ENCODE data around the gene CFAP20. TPM values are rescaled to one million over a fixed set of nuclear protein-coding genes. Genes with fewer than 3 reads are reported as not detected.

The CFAP20 gene
- 10 to 100 TPM; 23.7 to 88.8 (median 59.2) TPM for total RNA-seq

DNA sequence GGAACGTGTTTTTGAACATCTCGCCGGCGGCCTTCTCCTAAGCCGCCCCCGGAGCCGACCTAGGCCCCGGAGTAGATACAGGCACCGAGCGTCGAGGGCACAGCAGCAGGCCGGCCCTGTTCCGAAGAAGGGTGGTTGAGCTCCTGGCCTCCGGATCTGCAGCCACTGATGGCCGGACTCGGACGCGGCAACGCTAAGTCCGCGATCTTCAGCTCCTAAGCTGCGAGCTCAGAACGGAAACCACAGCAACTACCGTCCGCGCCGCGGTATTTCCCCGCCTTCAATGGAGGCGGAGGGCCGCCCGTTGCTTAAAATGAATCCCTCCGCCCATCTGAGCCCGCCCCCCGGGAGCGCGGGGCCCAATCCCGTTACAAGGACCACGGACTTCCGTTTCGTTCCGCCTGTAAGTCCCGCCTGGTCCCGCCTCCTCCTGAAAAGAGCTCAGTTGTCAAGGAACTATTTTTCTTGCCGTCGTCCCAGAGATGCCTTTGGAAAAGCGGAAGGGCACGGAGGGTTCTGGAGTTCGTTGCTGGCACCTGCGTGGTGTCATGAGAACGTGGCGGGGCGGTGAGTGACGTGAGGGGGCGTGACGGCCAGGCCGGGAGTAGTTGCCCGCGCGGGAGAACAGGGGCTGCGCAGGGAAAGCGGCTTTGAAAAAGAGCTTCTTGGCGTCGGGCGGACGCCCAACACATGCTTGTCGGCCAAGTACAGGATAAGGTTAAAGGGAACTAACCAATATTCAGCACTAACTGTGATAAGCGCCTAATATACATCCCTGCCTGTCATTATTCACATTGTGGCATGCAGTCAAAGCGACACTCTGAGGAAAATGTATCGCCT is at the start of gene CFAP20:
Gene CFAP20, minus strand, starts transcription at position 285 of the 840 bp plus-strand sequence. Its CDS starts 266 bp downstream, at position 19.
- no peaks in the 10 kb centered on the region for H3K9me3 ChIP-seq
- TF ChIP-seq POLR2A (IDR thresholded peaks at IDR 0.05) (peak; percentile 90 to 97), CTCF (IDR thresholded peaks at IDR 0.05) (peak in 3 of 4 experiments; percentile 18 to 22 (median 22))
- peak within 1 kb of the TSS; percentile 93 to 97 for H3K4me3 ChIP-seq
- no peaks in the 10 kb centered on the region for H3K36me3 ChIP-seq
- H3K4me1 ChIP-seq = peaks cover 11 to 12% of the 10 kb centered on the region in 2 donors
- DNase-seq = peak; percentile 97 to 99
- intact Hi-C loops (cut with DNase I; ENCODE audit: low total_unique reads) = loop anchor here (5.0 kb wide), 1 partner anchor 107 kb away; no protein-coding TSS in a partner anchor
- peak within 1 kb of the TSS; percentile 83 to 87 for H3K27ac ChIP-seq
- no peaks in the 10 kb centered on the region for H3K27me3 ChIP-seq

- no peaks in the 10 kb centered on the region for H3K36me3 ChIP-seq
- H3K27me3 ChIP-seq = no peaks in the 10 kb centered on the region
- TF ChIP-seq CTCF (IDR thresholded peaks at IDR 0.05) (no peak), POLR2A (IDR thresholded peaks at IDR 0.05) (no peak)
- no peak for DNase-seq
- H3K27ac ChIP-seq = no peak overlapping the region
- no peaks in the 10 kb centered on the region for H3K4me1 ChIP-seq
- no peak overlapping the region for H3K4me3 ChIP-seq
- no peaks in the 10 kb centered on the region for H3K9me3 ChIP-seq
- intact Hi-C loops (cut with DNase I; ENCODE audit: low total_unique reads) = no loop called here
These were observed 48.2 kb upstream of the CFAP20 start for GRCh38 chr16:58177353-58177710.

DNA sequence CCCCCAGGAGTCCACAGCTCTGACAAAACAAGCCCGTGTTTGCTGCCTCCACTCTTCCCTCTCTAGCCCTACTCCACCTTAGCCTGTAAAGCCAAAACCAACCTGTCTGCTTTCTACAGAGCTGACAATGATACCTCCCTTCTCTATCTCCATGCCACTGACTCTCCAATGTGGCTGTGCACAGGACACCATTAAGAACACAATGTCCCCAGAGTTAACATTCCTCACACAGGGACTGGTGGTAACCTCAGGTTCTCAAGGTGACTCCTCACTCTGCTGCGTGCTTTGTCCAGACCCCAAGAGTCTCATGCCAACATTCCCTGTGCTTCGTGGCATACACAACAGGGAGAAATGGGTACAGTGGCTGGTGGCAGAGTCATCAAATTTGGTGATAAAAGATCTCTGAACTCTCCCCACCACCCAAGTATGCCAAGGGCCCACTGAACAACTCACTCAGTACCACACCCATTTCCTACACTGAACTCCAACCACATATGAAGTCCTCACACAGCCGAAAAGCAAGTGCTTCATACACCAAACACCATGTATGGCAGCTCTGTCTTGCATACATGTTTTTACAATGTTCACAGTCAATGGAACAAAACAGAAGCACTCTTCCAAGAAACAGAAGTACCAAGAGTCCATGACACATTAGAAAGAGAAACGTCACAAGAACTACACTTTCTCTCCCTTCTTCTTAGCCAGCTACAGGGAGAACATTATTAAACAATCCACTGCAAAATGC is 47.6 kb upstream of the CFAP20 start:
- Histone ChIP-seq H3K4me1 (no peaks in the 10 kb centered on the region), H3K36me3 (no peaks in the 10 kb centered on the region)
- intact Hi-C loops (cut with DNase I; ENCODE audit: low total_unique reads) = no loop called here

DNA sequence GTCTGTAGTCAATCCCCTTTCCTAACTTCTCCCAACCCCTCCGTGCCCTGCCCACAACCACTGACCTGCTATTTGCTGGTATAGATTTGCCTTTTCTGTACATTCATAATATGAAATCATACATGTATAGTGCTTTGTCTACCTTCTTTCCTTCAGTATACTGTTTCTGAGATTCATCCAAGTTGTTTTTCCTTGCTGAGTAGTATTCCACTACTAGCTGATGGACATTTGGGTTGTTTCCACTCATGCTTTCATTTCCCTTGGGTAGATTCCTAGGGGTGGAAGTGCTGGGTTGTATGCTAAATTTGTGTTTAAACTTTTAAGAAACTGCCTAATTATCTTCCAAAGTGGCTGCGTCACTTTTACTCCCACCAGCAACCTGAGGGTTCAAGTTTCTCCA is 41.0 kb upstream of the CFAP20 start:
- H3K36me3 ChIP-seq = no peaks in the 10 kb centered on the region

More for the DNA sequence above, 47.6 kb upstream of the CFAP20 start:
- Histone ChIP-seq H3K9me3 (no peaks in the 10 kb centered on the region), H3K27ac (no peak overlapping the region), H3K27me3 (no peaks in the 10 kb centered on the region), H3K4me3 (no peak overlapping the region)
- DNase-seq = no peak
- no peak for TF ChIP-seq CTCF (IDR thresholded peaks at IDR 0.05)
- no peak for TF ChIP-seq POLR2A (IDR thresholded peaks at IDR 0.05)

More for the DNA sequence above, 41.0 kb upstream of the CFAP20 start:
- Histone ChIP-seq H3K9me3 (no peaks in the 10 kb centered on the region), H3K27me3 (no peaks in the 10 kb centered on the region), H3K4me1 (no peaks in the 10 kb centered on the region), H3K4me3 (no peak overlapping the region), H3K27ac (no peak overlapping the region)
- DNase-seq = no peak
- TF ChIP-seq CTCF (IDR thresholded peaks at IDR 0.05) (no peak), POLR2A (IDR thresholded peaks at IDR 0.05) (no peak)
- intact Hi-C loops (cut with DNase I; ENCODE audit: low total_unique reads) = no loop called here
